HL-60/S4 treated with retinoic acid at 250 ng/mL for 4 days and 3 days (cell line): ENCODE results near the gene SYNC.
"Not testable (repeated sequence)": the region's sequence is repeated elsewhere in the genome, so short reads cannot be mapped to it uniquely, and the experiment has no call there.

ENCODE experiments used
- in situ Hi-C: fragments of 300-500 bp; cut with MboI; formaldehyde crosslinking; loops from 2 replicates; pipeline ENCODE4 v1.7.0; 2022; ENCODE audit warnings: low sequenced_read_pairs

The SYNC gene

DNA sequence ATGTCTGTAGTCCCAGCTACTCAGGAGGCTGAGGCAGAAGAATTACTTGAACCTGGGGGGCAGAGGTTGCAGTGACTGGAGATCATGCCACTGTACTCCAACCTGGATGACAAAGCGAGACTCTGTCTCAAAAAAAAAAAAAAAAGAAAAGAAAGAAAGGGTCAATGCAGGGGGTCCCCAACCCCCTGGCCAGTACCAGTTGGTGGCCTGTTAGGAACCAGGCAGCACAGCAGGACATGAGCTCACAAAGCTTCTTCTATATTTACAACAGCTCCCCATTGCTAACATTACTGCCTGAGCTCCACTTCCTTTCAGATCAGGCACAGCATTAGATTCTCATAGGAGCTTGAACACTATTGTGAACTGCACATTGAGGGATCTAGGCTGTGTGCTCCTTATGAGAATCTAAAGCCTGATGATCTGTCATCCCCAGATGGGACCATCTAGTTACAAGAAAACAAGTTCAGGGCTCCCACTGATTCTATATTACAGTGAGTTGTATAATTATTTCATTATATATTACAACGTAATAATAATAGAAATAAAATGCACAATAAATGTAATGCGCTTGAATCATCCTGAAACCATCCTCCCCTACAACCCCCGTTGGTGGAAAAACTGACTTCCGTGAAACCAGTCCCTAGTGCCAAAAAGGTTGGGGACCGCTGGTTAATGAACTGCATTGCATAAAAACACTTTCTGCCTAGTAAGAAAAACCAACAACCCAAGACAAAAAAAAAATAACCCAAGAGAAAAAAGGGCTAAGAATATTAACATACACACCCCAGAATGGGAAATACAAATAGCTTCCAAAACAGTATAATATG, 55.0 kb downstream of the SYNC start:
- in situ Hi-C loops, result no loop called here

DNA sequence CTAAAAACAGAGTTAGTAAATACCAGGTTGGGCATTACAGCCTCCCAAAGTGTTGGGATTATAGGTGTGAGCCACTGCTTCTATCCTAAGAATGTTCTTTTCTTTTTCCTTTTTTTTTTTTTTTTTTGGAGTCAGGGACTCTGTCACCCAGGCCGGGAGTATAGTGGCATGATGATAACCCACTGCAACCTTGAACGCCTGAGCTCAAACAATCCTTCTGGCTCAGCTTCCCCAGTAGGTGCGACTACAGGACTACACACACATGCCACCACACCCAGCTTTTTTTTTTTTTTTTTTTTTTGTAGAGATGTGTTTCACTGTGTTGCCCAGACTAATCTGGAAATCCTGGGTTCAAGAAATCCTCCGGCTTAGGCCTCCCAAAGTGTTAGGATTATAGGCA, 58.1 kb downstream of the SYNC start:
- in situ Hi-C loops, result no loop called here

DNA sequence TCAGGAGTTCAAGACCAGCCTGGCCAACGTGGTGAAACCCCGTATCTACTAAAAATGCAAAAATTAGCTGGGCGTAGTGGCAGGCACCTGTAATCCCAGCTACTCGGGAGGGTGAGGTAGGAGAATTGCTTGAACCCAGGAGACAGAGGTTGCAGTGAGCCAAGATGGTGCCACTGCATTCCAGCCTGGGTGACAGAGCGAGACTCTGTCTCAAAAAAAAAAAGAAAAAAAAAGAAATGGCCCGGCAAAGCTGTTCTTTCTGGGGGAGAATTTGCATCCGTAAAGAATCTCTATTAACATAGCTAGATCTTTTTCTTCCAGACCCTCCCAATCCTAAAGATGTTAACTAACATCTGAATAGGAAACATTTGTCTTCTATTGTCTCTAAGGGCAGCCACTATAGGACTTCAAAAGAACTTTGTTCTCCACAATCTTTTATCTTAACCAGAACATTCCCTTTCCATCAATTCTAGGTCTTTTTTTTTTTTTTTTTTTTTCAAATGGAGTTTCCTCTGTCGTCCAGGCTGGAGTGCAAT, 60.2 kb downstream of the SYNC start:
- in situ Hi-C loops, result not testable (repeated sequence)

DNA sequence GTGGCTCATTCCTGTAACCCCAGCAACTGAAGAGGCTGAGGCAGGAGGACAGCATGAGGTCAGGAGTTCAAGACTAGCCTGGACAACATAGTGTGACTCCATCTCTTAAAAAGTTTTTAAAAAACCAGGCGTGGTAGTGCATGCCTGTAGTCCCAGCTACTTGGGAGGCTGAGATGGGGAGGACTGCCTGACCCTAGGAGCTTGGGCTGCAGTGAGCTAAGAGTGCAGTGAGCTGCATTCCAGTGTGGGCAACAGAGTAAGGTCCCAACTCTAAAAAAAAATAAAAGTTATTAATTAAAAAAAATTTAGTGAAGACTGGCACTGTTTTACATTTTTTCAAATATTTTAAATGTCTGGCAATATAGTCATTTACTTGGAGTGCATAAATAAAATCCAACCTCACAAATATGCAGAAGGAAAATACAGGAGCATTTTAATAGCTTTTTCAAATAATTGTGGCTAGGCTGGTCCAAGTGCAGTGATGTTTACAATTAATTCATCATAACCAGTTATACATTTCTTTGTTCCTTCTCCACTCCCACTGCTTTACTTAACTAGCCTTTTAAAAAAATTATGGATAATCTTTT, 63.0 kb downstream of the SYNC start:
- in situ Hi-C loops, result no loop called here

- in situ Hi-C loops, result no loop called here
Observed at GRCh38 chr1:32636914-32637645, 65.5 kb downstream of the SYNC start.

DNA sequence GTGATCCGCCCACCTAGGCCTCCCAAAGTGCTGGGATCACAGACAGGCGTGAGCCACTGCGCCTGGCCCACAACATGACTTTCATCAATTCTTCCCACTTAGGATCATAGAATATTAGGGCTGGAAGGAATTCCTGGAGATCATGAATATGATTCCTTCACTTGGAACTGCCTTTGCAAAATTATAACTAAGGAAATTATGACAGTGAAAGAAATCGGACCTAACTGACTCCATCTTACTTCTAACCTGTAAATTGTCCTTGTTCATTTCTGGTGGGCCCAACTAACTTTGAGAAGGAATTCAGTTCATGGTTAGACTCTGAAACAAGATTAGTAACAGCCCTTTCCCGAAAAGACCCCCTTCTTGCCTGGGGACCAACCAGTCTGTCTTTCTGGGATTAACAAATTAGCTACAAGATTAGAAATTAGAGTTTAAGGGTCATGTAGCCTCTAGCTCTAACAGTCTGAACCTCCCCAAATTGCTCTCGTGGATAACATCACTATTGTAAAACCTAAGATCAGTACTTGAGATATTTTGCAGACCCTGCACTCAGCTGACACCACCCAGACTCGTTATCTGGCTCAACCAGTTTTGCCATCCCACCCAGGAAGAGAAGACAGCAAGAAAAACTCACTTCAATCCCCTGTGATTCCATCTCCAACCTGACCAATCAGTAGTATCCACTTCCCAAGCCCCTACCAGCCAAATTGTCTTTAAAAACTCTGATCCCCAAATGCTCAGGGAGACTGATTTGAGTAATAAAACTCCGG, 66.9 kb downstream of the SYNC start:
- in situ Hi-C loops, result no loop called here

DNA sequence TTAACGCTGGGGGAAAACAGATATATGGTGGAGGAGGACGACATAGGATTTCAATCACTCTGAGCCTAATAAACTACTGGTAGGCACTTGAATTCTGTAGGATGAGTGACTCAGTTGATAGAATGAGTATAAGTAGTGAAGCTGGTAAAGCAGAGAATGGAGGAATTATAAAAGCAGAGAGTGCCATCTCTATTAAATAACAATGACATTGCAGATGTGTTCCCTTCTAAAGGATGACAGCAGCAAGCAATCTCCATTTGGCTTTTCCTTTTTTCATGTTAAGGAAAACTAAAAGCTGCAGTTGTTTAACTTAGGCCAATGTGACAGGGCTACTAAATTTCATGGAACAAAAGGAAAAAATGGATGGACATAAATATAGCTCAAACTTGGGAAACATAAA, 69.7 kb downstream of the SYNC start:
- in situ Hi-C loops, result no loop called here

DNA sequence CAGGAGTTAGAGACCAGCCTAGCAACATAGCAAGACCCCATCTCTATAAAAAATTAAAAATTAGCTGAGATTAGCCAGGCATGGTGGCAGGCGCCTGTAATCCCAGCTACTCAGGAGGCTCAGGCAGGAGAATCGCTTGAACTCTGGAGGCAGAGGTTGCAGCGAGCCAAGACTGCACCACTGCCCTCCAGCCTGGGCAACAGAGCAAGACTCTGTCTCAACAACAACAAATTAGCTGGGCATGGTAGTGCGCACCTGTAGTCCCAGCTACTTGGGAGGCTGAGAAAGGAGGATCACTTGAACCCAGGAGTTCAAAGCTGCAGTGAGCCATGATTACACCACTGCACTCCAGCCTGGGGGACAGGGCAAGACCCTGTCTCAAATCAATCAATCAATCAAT, 72.4 kb downstream of the SYNC start:
- in situ Hi-C loops, result not testable (repeated sequence)
